Ovary (tissue), 3 donors: ENCODE measurements around the gene MEPE.

Source experiments
- EP300 ChIP-seq: sonication (generic); formaldehyde crosslinking; IDR thresholded peaks from one replicate; pipeline ENCODE4 v1.6.1; 2017; ENCODE audit warnings: antibody characterized with exemption
- POLR2A ChIP-seq: fragments of 450-650 bp; IDR thresholded peaks from one replicate; pipeline ENCODE4 v1.6.1; 2017; ENCODE audit warnings: antibody characterized with exemption, mild to moderate bottlenecking, moderate library complexity
- TF ChIP-seq, protein P1 (sequence below), 3 donors: fragments of 450-650 bp in 2 of 3; fragments of 200-600 bp in 1 of 3; IDR thresholded peaks; one replicate each; pipeline versions ENCODE4 v1.5.1 to v1.8.0; 2016 to 2022; ENCODE audit warnings: antibody characterized with exemption in 3 of 3, mild to moderate bottlenecking in 1 of 3
- donor health status: DM: no; HTN: no; CAD: no.

DNA sequence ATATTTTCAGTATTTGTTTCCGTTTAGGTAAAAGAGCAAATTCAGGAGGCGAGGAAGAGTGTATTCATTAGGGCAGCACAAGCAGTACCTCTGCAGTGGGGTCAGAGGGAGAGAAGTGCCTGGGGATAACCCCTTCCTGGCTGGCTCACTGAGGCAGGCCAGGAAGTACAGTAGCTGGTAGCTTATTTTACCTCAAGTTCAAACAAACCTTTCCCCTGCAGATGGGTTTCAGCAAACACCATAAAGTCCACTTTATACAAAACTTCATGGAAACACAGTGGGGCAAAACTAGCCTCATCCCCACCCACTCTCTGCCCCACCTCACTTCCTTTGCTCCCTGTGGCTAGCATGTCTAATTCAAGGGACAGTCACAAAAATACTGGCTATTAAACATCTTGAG, 29.5 kb downstream of the MEPE start:
- TF ChIP-seq EP300, result no peak
- TF ChIP-seq, protein P1, sequence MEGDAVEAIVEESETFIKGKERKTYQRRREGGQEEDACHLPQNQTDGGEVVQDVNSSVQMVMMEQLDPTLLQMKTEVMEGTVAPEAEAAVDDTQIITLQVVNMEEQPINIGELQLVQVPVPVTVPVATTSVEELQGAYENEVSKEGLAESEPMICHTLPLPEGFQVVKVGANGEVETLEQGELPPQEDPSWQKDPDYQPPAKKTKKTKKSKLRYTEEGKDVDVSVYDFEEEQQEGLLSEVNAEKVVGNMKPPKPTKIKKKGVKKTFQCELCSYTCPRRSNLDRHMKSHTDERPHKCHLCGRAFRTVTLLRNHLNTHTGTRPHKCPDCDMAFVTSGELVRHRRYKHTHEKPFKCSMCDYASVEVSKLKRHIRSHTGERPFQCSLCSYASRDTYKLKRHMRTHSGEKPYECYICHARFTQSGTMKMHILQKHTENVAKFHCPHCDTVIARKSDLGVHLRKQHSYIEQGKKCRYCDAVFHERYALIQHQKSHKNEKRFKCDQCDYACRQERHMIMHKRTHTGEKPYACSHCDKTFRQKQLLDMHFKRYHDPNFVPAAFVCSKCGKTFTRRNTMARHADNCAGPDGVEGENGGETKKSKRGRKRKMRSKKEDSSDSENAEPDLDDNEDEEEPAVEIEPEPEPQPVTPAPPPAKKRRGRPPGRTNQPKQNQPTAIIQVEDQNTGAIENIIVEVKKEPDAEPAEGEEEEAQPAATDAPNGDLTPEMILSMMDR (IDR thresholded peaks at IDR 0.05), result no peak
- TF ChIP-seq POLR2A, result no peak
